Prostate gland (tissue), 2 donors: ENCODE measurements around the gene CD83.

ENCODE experiments used
- POLR2A ChIP-seq: fragments of 450-650 bp; IDR thresholded peaks from one replicate; pipeline ENCODE4 v1.6.1; 2016; ENCODE audit warnings: antibody characterized with exemption, mild to moderate bottlenecking
- POLR2AphosphoS5 ChIP-seq: sonication (generic); formaldehyde crosslinking; IDR thresholded peaks from one replicate; pipeline ENCODE4 v1.6.1; 2017; ENCODE audit warnings: antibody characterized with exemption
- TF ChIP-seq, protein P1 (sequence below), 4 experiments: fragments of 200-600 bp in 2 of 4; fragments of 450-650 bp in 2 of 4; sonication (generic) in 2 of 4; IDR thresholded peaks; 1 replicate in 3 of 4; 2 replicates in 1 of 4; pipeline ENCODE4 v1.5.1; 2016 to 2019; ENCODE audit warnings: antibody characterized with exemption in 4 of 4, mild to moderate bottlenecking in 2 of 4, moderate library complexity in 2 of 4

DNA sequence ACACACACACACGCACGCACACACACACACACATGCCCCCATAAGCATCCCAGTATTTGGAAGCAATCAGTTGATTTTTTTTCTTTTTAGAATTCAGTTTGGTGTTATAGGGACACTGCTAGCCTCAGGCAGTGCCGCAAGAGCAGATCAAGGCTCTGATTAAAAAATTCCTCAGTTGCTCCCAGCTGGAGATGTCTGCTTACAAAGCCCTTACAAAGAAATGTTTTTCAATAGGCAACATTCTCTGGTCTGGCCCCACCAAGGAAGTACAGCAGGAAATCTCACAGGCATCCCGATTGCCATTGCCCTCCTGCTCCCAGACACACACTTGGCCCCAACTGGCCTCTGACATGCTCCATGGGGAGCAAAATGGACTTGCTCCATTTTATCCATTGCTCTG, 22.9 kb upstream of the CD83 start:
- TF ChIP-seq POLR2A (no peak), POLR2AphosphoS5 (no peak)
- TF ChIP-seq, protein P1, sequence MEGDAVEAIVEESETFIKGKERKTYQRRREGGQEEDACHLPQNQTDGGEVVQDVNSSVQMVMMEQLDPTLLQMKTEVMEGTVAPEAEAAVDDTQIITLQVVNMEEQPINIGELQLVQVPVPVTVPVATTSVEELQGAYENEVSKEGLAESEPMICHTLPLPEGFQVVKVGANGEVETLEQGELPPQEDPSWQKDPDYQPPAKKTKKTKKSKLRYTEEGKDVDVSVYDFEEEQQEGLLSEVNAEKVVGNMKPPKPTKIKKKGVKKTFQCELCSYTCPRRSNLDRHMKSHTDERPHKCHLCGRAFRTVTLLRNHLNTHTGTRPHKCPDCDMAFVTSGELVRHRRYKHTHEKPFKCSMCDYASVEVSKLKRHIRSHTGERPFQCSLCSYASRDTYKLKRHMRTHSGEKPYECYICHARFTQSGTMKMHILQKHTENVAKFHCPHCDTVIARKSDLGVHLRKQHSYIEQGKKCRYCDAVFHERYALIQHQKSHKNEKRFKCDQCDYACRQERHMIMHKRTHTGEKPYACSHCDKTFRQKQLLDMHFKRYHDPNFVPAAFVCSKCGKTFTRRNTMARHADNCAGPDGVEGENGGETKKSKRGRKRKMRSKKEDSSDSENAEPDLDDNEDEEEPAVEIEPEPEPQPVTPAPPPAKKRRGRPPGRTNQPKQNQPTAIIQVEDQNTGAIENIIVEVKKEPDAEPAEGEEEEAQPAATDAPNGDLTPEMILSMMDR (IDR thresholded peaks at IDR 0.05): no peak
